NCI-H1092 treated with DMSO at 0.1 percent for 48 hours (cell line): ENCODE measurements around the gene DNTTIP2.
"Not testable (repeated sequence)": the region's sequence is repeated elsewhere in the genome, so short reads cannot be mapped to it uniquely, and the experiment has no call there.

Experiments
- DNase-seq: peaks from one replicate; lab custom pipeline; 2025; lab: John Stamatoyannopoulos, UW

The DNTTIP2 gene, protein sequence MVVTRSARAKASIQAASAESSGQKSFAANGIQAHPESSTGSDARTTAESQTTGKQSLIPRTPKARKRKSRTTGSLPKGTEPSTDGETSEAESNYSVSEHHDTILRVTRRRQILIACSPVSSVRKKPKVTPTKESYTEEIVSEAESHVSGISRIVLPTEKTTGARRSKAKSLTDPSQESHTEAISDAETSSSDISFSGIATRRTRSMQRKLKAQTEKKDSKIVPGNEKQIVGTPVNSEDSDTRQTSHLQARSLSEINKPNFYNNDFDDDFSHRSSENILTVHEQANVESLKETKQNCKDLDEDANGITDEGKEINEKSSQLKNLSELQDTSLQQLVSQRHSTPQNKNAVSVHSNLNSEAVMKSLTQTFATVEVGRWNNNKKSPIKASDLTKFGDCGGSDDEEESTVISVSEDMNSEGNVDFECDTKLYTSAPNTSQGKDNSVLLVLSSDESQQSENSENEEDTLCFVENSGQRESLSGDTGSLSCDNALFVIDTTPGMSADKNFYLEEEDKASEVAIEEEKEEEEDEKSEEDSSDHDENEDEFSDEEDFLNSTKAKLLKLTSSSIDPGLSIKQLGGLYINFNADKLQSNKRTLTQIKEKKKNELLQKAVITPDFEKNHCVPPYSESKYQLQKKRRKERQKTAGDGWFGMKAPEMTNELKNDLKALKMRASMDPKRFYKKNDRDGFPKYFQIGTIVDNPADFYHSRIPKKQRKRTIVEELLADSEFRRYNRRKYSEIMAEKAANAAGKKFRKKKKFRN

DNA sequence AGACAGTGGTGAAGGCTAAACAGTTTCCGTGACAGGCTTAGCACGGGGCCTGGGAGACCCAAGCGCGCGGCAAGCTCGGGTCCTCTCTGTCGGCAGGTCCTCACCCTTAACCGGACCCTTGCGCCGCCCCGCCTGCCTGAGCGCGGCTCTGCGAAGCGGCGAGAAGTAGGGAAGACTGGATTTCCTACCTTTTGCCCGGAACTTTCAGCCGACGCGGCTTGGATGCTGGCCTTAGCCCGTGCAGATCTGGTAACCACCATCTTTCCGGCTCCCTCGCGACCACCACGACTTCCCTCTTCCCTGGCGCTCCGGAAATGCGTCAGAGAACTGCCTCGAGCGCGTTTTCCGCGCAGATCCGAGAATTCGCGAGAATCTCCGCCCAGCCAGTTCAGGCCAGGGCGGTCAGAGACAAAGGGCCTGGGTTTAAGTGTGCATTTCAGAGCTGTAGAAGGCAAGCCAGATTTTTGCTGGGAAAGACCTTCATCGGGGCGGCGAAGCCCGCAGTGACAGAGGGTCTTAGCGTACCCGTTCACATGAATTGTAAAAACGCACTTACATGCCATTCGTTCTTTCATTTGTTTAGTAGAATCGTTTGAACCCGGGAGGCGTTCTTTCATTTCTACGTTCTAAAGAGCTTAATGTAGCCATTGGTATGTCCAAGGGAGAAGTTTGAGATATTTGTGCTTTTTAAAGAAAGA lies at the start of gene DNTTIP2:
DNTTIP2 (minus strand) TSS at position 318 of the 698 bp plus-strand sequence; CDS start at position 260, 58 bp downstream.
- peak; percentile 92 for DNase-seq

DNA sequence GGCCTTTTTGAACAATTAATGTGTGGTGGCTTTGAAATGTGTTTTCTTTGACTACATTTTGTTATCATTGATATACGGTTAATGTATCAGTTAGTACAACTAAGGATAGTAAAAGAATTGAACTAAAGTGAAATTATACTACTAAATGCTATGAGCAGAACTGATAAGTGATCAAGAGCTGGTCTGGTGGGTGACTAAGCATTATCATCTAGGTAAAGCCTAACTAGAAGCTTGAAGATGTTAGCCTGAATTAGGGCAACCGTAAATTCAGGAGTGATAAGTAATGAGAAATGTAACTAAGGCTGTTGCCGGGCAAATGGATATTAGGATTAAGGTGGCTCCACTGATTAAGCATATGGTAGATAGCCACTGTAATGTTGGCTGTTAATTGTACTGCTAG lies 46.2 kb upstream of the DNTTIP2 start:
- DNase-seq: no peak

DNA sequence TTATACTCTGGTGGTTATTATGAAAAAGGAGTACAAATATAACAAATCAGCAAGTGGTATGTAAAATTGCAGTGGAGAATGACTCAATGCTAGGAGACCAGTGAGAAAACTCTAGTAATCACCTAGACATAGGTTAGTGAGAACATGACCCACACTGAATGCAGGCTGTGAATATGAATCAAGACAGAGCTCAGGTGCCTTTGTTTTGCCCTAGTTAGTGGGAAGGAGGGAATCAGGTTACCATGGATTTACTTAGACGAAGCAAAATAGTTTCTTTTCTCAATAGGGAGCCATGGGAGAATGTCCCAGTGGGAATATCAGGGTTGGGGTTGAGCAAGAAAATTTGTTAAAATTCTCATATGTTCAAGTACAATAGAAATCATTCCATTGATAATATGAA lies 40.8 kb upstream of the DNTTIP2 start:
- DNase-seq: no peak

DNA sequence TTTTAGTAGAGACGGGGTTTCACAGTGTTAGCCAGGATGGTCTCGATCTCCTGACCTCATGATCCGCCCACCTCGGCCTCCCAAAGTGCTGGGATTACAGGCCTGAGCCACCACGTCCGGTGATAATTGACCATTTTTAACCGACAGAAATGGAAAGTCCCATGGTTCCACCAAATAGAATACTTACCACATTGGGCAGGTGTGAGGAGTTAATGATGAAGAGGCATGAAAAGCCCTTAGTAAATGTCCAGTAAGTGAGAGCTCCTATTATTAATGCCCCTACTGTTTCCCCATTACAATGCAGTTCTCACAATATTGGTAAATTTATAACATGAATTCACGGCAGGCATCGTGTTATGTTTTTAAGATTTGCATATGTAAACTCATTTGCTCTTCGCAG lies 38.3 kb upstream of the DNTTIP2 start:
- DNase-seq: no peak

DNA sequence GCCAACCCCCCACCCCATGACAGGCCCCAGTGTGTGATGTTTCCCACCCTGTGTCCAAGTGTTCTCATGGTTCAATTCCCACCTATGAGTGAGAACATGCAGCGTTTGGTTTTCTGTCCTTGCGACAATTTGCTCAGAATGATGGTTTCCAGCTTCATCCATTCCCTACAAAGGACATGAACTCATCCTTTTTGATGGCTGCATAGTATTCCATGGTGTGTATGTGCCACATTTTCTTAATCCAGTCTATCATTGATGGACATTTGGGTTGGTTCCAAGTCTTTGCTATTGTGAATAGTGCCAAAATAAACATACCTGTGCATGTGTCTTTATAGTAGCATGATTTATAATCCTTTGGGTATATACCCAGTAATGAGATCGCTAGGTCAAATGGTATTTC lies 31.9 kb upstream of the DNTTIP2 start:
- DNase-seq: not testable (repeated sequence)

DNA sequence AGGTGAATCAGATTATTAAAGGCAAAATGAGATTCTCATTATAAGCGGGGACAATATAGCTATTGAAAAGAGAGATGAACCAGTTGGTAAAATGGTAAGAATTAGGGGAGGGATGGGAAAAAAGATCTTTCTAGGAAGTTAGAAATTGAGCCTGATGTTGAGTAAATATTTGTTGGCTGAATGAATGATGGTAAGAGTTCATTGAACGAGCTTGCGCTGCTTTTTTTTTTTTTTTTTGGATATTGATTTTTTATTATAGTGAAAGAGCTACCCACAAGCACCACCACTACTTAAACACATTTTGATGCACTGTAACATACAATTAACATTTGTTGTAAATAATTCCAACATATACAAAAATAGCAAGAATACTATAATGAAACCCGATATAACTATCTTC lies 31.3 kb upstream of the DNTTIP2 start:
- DNase-seq: no peak

DNA sequence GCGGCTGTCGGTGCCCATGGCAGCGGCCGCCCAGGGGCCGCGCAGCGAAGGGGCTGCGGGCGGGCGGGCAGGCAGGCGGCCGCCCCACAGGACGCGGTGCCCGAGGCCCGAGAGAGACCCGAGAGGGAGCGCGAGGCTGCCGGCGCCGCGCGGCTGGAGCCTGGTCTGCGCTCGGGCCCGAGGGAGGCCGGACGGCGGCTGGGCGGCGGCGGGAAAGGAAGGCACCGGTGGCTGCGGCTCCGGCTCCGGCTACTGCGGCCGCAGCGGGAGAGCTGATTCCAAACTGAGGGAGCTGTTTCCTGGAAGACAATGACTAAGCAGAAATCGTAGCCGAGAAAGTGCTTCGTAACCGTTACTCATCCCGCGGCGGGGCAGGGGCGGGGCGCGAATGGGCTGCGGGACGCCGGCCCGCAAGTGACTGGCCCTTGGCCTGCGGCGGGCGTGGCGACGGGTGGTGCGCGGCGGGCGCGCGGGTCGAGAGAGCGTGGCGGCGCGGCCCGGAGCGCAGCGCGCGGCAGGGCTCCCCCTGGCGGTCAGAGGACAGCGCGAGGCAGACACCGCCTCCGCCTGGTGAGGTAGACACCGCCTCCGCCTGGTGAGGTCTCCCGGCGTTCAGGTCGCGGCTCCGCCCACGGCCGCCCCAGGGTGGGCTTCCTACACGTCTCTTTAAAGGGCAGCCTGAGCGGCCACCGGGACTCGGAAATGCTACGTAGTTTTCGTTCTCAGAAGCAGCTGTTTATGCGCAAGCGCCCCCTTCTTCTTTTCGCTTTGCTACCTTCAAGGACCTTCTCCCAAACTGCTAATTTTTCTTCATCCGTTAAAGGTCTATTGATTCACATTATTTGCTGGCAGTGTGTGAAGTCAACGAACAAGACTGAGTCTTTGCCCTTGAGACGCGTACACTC lies 30.4 kb upstream of the DNTTIP2 start, which contains the start of gene GCLM:
GCLM (minus strand) TSS at position 285 of the 905 bp plus-strand sequence; CDS start at position 18, 267 bp downstream.
- DNase-seq: peak; percentile 85

DNA sequence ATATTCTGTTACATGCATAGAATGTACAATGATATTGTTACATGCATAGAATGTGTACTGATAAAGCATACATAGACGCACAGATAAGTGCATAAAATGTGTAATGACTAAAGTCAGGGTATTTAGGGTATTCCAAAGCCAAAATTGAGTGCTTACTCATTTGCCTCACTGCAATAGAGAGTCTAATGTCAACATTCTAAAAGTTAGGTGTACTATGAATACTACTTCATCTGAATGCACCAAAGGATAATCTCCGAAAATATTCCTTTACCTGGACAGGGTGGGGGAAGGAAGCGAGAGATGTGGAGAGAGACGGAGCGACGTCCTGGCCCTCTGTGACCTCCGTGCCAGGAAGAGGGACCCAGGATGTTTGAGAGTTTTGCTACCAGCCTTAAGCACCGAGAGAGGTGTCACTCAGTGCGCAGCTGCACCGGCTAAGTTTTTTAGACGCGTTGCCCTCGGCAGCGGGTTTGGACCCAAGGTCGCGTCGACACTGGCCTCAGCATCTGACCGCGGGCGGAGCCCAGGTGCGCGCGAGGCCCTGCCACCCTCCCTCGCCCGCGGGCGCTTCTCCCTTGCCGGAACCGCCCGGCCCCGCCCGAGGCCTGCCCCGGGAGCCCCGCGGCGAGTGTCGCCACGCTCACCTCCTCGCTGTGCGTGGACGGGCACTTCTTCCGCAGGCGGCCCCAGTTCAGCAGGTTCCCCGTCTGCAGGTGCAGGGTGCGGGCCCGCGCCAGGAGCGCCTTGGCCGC lies 29.6 kb upstream of the DNTTIP2 start:
- DNase-seq: peak; percentile 10

DNA sequence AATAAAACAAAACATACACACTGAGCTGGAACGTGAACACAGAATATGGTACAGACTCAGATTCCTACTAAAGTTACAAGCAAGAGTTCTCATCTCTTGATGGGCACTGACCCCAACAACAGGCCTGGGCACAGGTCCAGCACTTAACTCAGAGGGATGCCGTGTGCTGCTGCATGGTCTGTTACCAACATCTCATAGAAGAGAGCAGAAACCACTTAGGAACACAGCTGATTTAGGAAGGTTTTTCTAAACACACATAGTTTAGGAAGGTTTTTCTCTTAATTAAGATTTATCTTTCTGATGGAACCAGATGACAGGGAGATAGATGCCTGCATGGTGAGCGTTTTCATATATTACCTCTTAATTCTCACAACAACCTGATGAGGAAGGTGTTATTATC lies 28.7 kb upstream of the DNTTIP2 start:
- peak; percentile 42 for DNase-seq

DNA sequence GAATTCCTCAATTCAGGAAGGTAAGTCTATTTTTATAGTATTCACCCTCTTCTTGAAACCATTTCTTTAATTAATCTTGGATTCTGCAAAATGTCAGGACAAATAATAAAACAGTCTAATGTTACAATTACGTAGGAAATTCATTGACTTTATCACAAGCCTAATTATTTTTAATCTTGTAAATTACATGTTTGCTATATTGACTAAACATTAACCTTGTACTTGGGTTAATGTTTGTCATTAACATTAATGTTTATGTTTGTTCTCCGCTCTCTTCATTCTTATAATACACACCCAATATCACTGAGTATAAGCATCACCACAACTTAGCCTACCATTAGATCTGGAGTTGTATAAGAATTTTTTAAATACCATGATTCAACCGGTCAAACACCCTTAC lies 27.5 kb upstream of the DNTTIP2 start:
- no peak for DNase-seq

DNA sequence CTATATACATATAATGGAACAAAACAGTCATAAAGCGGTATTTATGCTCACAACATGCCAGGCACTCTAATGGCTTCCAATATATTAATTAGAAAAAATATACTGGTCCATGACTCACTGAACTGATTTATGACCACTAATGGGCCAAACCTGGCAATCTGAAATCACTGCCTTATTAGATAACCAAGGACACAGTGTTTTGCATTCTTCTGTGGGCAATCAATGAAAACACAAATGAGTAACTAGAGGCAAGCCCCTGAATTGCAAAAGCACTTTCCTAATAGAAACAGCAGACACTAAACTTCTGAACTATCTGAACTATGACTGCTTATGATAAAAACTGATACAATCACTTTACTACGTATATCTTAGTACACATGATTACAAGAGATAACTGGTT lies 26.7 kb upstream of the DNTTIP2 start:
- no peak for DNase-seq

DNA sequence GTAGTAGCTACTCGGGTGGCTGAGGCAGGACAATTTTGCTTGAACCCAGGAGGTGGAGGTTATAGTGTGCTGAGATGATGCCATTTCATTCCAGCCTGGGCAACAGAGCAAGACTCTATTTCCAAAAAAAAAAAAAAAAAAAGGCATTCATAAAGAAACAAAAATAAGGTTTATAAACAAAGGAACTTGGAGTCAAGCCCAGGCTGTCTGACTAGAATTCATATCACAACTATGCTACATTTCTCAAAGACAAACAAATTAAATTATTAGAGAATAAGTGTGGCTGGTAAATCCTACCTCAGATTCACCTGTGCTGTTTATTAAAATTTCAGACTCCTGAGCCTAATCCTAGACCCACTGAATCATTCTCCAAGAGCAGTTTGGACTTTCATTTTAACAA lies 26.0 kb upstream of the DNTTIP2 start:
- DNase-seq: no peak

DNA sequence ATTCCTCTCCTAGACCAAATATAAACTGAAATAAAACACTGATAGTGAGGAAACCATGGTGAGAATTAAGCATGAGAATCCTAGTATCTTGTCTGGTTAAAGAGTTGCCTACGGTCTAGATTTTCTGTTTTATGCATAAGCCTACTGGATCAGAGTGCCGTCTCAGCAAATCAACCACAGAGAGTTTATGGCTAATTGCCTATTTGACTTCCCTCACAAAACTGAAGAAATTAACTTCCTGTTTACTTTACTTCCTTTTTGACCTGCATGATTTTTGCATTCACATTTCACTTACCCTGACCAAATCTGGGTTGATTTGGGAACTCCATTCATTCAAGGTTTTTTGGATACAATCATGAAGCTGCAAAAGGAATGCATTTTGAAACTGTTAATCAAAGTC lies 25.2 kb upstream of the DNTTIP2 start:
- no peak for DNase-seq

DNA sequence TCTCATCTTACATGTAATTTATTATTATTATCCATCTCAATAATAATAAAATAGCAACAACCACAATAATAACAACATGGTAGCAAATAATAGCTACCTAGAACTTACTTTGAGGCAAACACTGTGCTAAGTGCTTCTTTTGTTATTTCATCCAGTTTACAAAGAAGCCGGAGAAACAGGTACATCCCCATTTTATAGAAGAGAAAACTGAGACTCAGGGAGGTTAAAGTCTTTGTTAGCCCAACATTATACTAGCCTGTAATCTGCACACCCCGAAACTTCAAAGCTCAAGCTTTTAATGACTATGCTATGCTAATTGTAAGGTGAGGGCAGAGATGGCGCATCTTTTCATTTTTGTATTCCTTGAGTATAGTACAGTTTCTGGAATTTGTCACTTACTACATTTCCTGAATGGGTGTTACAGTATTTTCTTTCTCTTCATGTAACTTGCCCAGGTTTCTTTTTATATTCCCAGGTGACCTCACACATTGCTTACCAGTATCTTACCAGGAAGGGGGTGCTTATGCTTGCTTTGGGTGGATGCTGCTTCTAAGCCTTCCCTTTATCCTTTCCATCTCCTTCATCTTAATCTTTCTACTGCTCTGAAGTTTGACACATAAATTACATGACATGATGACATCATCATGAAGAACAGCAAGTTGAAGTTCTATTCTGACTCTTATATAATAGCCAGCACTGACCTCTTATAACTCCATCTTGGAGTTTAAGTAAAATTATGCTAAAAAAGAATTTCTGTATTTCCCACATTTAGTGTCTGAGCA lies 21.9 kb upstream of the DNTTIP2 start:
- no peak for DNase-seq

DNA sequence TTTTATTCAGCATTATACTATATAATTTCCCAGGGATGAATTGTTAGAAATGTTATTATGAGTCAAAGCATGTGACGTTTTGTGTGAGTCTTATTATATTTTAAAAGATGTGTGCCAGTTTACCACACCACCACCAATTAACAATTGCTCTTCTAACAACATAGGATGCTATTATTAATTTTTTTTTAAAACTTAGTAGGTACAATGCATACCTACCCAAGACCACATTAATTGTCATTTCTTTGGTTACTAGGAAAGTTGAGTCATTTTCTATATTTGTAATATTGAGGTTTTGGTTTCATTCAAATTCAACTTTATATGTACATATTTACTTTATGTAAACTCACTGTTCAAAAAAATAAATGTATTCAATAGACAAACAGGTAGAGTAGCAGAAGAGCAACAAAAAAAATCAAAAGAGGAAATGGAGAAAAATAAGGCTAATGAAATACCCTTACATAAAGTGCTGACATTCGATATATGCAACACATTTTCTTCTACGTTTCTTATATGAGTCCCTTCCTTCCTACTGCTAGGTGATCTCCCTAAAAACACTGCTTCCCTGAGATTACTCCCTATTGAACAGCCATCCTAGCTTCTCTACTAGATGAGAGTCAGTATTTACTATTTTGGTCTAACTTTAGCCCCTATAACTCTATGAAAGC lies 20.7 kb upstream of the DNTTIP2 start:
- no peak for DNase-seq

DNA sequence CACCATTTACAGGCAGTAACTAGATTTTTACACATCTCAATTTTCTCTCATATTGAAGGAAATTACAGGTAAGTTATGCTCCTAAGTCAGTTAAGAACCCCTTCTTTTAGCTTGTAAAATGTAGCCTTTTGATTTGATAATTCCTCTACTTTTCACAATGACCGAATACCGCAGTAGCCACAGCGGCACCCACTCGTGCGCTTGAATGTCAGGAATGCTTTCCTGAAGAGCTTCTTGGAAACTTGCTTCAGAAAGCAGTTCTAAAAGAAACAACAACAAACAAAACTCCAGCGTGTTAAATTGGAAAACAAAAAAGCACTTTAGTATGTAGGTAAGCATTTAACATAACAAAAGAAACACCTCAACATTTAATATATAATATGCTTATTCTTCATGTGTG lies 9.9 kb upstream of the DNTTIP2 start:
- DNase-seq: no peak

DNA sequence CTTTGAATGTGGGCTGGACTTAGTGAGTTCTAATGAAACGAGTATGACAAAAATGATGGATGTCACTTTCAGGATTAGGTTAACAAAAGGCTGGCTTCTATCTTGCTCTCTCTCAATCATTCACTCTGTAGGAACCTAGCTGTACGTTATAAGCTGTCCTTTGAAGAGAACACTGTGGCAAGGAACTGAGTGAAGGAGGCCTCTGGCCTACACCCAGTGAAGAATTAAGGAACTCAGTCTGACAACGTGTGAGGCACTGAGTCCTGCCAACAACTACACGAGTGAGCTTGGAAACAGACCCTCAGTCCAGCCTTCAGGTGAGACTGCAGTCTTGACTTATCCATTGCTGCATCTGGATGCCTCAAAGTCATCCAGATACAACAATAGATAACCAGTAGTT lies 3.3 kb upstream of the DNTTIP2 start:
- no peak for DNase-seq

DNA sequence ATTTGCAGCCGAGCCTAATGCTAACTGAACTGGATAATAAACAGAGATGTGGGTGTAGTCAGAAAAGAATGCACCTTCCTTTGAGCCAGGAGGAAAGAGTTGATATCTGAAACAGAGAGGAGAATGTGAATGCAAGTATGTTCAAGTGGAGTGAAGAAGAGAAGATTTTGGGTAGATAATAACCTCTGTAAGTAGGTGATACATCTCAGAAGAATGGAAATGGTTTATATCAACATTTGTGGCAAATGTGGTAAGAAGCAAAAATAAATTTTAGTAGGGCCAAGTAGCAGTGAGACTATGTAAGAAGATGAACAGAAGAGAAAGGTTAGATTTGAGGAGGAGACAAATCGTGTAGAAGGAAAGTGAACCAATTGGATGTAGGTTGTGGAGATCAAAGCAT lies 1.7 kb upstream of the DNTTIP2 start:
- no peak for DNase-seq

DNA sequence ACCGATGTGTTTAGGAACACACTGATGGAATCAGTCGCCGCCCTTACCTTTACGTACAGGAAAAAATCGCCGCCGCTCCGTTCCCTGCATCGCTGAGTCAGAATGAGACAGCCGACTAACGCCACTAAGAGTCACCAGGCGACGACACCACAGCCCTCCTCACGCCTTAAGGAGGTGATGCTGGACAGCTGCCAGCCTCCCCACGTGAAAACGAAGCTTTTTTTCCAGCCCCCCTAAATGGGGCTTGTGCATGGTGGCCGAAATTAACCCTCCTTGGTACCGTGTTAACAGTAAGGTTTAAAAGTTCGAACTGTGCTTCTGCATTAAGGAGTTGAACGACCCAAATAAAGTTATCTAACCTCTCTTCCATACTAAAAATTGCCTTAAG lies 511 bp downstream of the DNTTIP2 start:
- DNase-seq: no peak

DNA sequence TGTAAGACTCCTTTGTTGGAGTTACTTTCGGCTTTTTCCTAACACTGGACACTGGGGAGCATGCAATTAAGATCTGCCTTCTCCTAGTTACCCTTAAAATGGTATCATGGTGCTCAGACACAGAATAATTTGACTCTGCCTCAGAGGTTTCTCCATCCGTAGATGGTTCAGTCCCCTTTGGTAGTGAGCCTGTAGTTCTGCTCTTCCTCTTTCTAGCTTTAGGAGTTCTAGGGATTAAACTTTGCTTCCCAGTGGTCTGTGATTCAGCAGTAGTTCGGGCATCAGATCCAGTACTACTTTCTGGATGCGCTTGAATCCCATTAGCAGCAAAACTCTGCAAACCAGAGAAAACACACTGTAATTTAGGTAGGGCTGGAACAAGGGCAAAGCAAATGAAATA lies 1.5 kb downstream of the DNTTIP2 start:
- DNase-seq: no peak
